Measurements from ENCODE around the gene SFT2D3. TPM values are rescaled to one million over a fixed set of nuclear protein-coding genes. Genes with fewer than 3 reads are reported as not detected.

The SFT2D3 gene
- total and polyA plus RNA-seq, 9 of the 15 experiments (the other 6 are each of a cell fraction or from before 2014, with no cell fraction given) = 7.5 to 9.9 (median 8.9) TPM; not detected in 2

GRCh38 chr2:127700527-127701192, 637 bp upstream of the SFT2D3 start (continued):
- TF ChIP-seq BCLAF1 (IDR thresholded peaks at IDR 0.05; ENCODE audit: borderline replicate concordance in 1 of 2, control insufficient read depth in 1 of 2, low read depth in 2 of 2, low read length in 1 of 2) (no peak), NKRF (IDR thresholded peaks at IDR 0.05; ENCODE audit: borderline replicate concordance) (peak; percentile 88), HES1 (IDR thresholded peaks at IDR 0.05; ENCODE audit: low read depth) (0 out of 2 replicates have a peak, but pooled peaks have one; percentile 21), NONO (IDR thresholded peaks at IDR 0.05; ENCODE audit: low read depth in 2 of 2, low read length in 1 of 2) (no peak), GATAD2A (IDR thresholded peaks at IDR 0.05) (no peak), ARNT (IDR thresholded peaks at IDR 0.05) (peak; percentile 36 to 42; a peak in 2 of 4 replicates), HIVEP1 (CRISPR knock-in tag; IDR thresholded peaks at IDR 0.05) (no peak), STAT5A (IDR thresholded peaks at IDR 0.05; ENCODE audit: borderline replicate concordance, low read length) (no peak), ATF3 (IDR thresholded peaks at IDR 0.05) (peak; percentile 90), ATF3 (CRISPR knock-in tag; conservative IDR thresholded peaks at IDR 0.05) (peak; percentile 87), TBP (optimal IDR thresholded peaks at IDR 0.05; ENCODE audit: low read depth, low read length) (peak; percentile 67), SIN3A (IDR thresholded peaks at IDR 0.05; ENCODE audit: borderline replicate concordance in 2 of 2, control insufficient read depth in 1 of 2, low read depth in 2 of 2, low read length in 2 of 2) (peak in 1 of 2 experiments; percentile 79; a peak in 1 of 4 replicates), ARHGAP35 (IDR thresholded peaks at IDR 0.05; ENCODE audit: partially characterized antibody) (no peak), E2F5 (CRISPR knock-in tag; IDR thresholded peaks at IDR 0.05) (0 out of 2 replicates have a peak, but pooled peaks have one; percentile 16), EP400 (IDR thresholded peaks at IDR 0.05) (peak; percentile 87), ZSCAN29 (IDR thresholded peaks at IDR 0.05) (no peak), ZBTB49 (CRISPR knock-in tag; IDR thresholded peaks at IDR 0.05; ENCODE audit: borderline replicate concordance) (peak; percentile 71; the same call in 1 of the 2 replicates)

Data from K562 (cell line).